HEK293 (cell line): ENCODE results near the gene C2orf42.
"Not testable (repeated sequence)": the region's sequence is repeated elsewhere in the genome, so short reads cannot be mapped to it uniquely, and the experiment has no call there.

Experiments used
- CTCF ChIA-PET: fragments of 350-600 bp; formaldehyde crosslinking; extraction: SDS; loops from one replicate; lab custom pipeline; 2021; ENCODE audit warnings: antibody characterized with exemption; lab: Yijun Ruan, JAX
- POLR2A ChIA-PET: fragments of 300-600 bp; formaldehyde crosslinking; extraction: SDS; loops from one replicate; lab custom pipeline; 2020; ENCODE audit warnings: antibody characterized with exemption, inconsistent platforms; lab: Yijun Ruan, JAX
- H3K27ac ChIP-seq: fragments of 200-500 bp; sonication (Bioruptor generic); 2 replicates; pipeline ENCODE4 v1.5.1; 2014; ENCODE audit warnings: low read depth, low read length, control low read depth, inconsistent platforms; ENCODE audit errors: extremely low read depth
- H3K36me3 ChIP-seq, 2 experiments: fragments of 200-500 bp in 1 of 2; sonication (Bioruptor generic) in 1 of 2; 1 replicate in 1 of 2; 2 replicates in 1 of 2; pipeline ENCODE4 v1.5.1; 2014 to 2017; ENCODE audit warnings: inconsistent platforms in 2 of 2, low read length in 2 of 2; ENCODE audit not compliant: control insufficient read depth in 2 of 2, insufficient read depth in 1 of 2
- H3K4me1 ChIP-seq: fragments of 200-500 bp; sonication (Bioruptor generic); 2 replicates; pipeline ENCODE4 v1.5.1; 2014; ENCODE audit warnings: mild to moderate bottlenecking, low read length, inconsistent platforms; ENCODE audit not compliant: control insufficient read depth, insufficient read depth
- H3K4me3 ChIP-seq: 2 replicates; pipeline ENCODE4 v1.5.1; 2011; ENCODE audit warnings: low read depth, mild to moderate bottlenecking, control low read depth, low read length, moderate library complexity
- H3K9me3 ChIP-seq: fragments of 200-500 bp; sonication (Bioruptor generic); 2 replicates; pipeline ENCODE4 v1.5.1; 2014; ENCODE audit warnings: low read depth, low read length, inconsistent platforms; ENCODE audit not compliant: control insufficient read depth, insufficient read depth
- SP7 ChIP-seq: fragments of 450-650 bp; formaldehyde crosslinking; IDR thresholded peaks from 2 replicates; pipeline ENCODE4 v1.5.1; 2016; ENCODE audit warnings: missing biosample characterization, missing genetic modification characterization
- ZNF121 ChIP-seq: fragments of 450-650 bp; formaldehyde crosslinking; IDR thresholded peaks from 2 replicates; pipeline ENCODE4 v1.5.1; 2016; ENCODE audit warnings: missing biosample characterization, missing genetic modification characterization
- ZNF362 ChIP-seq: fragments of 450-650 bp; formaldehyde crosslinking; IDR thresholded peaks from 2 replicates; pipeline ENCODE4 v1.5.1; 2016; ENCODE audit warnings: missing biosample characterization, missing genetic modification characterization
- ZNF530 ChIP-seq: fragments of 450-650 bp; formaldehyde crosslinking; IDR thresholded peaks from 2 replicates; pipeline ENCODE4 v1.5.1; 2016; ENCODE audit warnings: low read depth, missing biosample characterization, missing genetic modification characterization

C2orf42 gene

GRCh38 chr2:70102323-70102905 is 88.4 kb downstream of the C2orf42 start:
- H3K4me1 ChIP-seq, H3K9me3 ChIP-seq: not testable (repeated sequence)
- 0 out of 2 replicates have a peak, but pooled peaks have one; percentile 4 for TF ChIP-seq ZNF362
- TF ChIP-seq, all 188 proteins: peak for 1; not testable (repeated sequence) for 187
- POLR2A ChIA-PET, CTCF ChIA-PET, H3K27ac ChIP-seq, H3K36me3 ChIP-seq, H3K4me3 ChIP-seq: not testable (repeated sequence)

- CTCF ChIA-PET, POLR2A ChIA-PET, H3K4me1 ChIP-seq: not testable (repeated sequence)
These were observed 89.1 kb downstream of the C2orf42 start for GRCh38 chr2:70101686-70102085.

GRCh38 chr2:70101174-70101573 is 89.6 kb downstream of the C2orf42 start:
- no peaks in the 10 kb centered on the region for H3K9me3 ChIP-seq
- peaks cover 5% of the 10 kb centered on the region for H3K4me1 ChIP-seq
- TF ChIP-seq ZNF121 (tag by site-specific recombination) (0 out of 2 replicates have a peak, but pooled peaks have one; percentile 40), SP7 (tag by site-specific recombination) (no peak), ZNF530 (no peak)
- TF ChIP-seq, all 188 proteins: peak for 1
- Histone ChIP-seq H3K27ac (no peak overlapping the region), H3K36me3 (no peaks in the 10 kb centered on the region; a peak in 1 of 3 replicates), H3K4me3 (no peak overlapping the region)
- ChIA-PET POLR2A (interaction anchor here (1.5 kb wide), 1 partner anchor 23 kb away, joined by 3 read pairs; no protein-coding TSS in a partner anchor), CTCF (no interaction called here)

More at GRCh38 chr2:70101686-70102085, 89.1 kb downstream of the C2orf42 start:
- not testable (repeated sequence) for H3K27ac ChIP-seq, H3K36me3 ChIP-seq, H3K9me3 ChIP-seq, H3K4me3 ChIP-seq
